Measurements from ENCODE around the gene SPATC1L.

The SPATC1L gene

GRCh38 chr21:46158666-46159300 is 25.5 kb downstream of the SPATC1L start (continued):
- TF ChIP-seq RARB (CRISPR knock-in tag; IDR thresholded peaks at IDR 0.05), result no peak
- TF ChIP-seq CSDC2 (CRISPR knock-in tag; IDR thresholded peaks at IDR 0.05), result no peak
- no peak for TF ChIP-seq GLIS3 (CRISPR knock-in tag; IDR thresholded peaks at IDR 0.05)
- TF ChIP-seq, protein P1, sequence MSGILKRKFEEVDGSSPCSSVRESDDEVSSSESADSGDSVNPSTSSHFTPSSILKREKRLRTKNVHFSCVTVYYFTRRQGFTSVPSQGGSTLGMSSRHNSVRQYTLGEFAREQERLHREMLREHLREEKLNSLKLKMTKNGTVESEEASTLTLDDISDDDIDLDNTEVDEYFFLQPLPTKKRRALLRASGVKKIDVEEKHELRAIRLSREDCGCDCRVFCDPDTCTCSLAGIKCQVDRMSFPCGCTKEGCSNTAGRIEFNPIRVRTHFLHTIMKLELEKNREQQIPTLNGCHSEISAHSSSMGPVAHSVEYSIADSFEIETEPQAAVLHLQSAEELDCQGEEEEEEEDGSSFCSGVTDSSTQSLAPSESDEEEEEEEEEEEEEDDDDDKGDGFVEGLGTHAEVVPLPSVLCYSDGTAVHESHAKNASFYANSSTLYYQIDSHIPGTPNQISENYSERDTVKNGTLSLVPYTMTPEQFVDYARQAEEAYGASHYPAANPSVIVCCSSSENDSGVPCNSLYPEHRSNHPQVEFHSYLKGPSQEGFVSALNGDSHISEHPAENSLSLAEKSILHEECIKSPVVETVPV (CRISPR knock-in tag; IDR thresholded peaks at IDR 0.05), result no peak
- no peak for TF ChIP-seq OSR1 (CRISPR knock-in tag; IDR thresholded peaks at IDR 0.05)

DNA sequence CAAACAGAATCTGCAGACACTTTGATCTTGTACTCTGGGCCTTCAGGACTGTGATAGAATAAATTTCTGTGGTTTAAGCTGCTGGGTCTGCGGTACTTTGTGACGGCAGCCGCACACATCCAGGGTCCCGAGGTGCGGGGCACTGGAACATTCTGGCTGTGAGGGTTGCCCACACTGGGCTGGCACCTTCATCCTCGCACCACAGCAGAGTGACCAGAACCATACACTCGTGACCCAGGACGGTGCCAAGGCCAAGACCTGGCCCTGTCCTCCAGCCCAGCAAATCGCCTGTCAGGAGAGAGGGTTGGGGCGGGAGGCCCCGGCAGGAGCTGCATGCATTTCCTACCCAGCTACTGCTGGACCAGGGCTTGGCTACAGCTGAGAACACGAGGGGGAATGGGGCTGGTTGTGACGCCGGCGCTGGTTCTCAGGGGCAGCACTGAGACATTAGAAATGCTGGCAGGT is 26.2 kb downstream of the SPATC1L start:
- ATAC-seq, result no peak
- TF ChIP-seq CREB5 (CRISPR knock-in tag; IDR thresholded peaks at IDR 0.05; ENCODE audit: low read depth) (no peak), TOX (CRISPR knock-in tag; IDR thresholded peaks at IDR 0.05; ENCODE audit: borderline replicate concordance) (no peak), RARB (CRISPR knock-in tag; IDR thresholded peaks at IDR 0.05) (no peak), TSHZ2 (CRISPR knock-in tag; IDR thresholded peaks at IDR 0.05) (no peak), ZNF8 (CRISPR knock-in tag; IDR thresholded peaks at IDR 0.05) (no peak), ZFP30 (CRISPR knock-in tag; IDR thresholded peaks at IDR 0.05) (no peak), PPARA (CRISPR knock-in tag; IDR thresholded peaks at IDR 0.05; ENCODE audit: borderline replicate concordance) (no peak), SNAI2 (CRISPR knock-in tag; IDR thresholded peaks at IDR 0.05) (no peak), ZNF70 (CRISPR knock-in tag; IDR thresholded peaks at IDR 0.05) (no peak), GLIS3 (CRISPR knock-in tag; IDR thresholded peaks at IDR 0.05) (no peak), ZC3H10 (CRISPR knock-in tag; IDR thresholded peaks at IDR 0.05) (no peak), TCF4 (CRISPR knock-in tag; IDR thresholded peaks at IDR 0.05; ENCODE audit: borderline replicate concordance) (no peak), ZFP3 (CRISPR knock-in tag; IDR thresholded peaks at IDR 0.05) (no peak), ARNTL (CRISPR knock-in tag; IDR thresholded peaks at IDR 0.05; ENCODE audit: borderline replicate concordance, low read depth) (no peak), ISL1 (CRISPR knock-in tag; IDR thresholded peaks at IDR 0.05) (no peak), ZNF565 (CRISPR knock-in tag; conservative IDR thresholded peaks at IDR 0.05; ENCODE audit: low read depth) (no peak), BACH2 (CRISPR knock-in tag; IDR thresholded peaks at IDR 0.05; ENCODE audit: borderline replicate concordance) (no peak)
- TF ChIP-seq, protein P1 (CRISPR knock-in tag; IDR thresholded peaks at IDR 0.05), result no peak
- TF ChIP-seq, protein P2, sequence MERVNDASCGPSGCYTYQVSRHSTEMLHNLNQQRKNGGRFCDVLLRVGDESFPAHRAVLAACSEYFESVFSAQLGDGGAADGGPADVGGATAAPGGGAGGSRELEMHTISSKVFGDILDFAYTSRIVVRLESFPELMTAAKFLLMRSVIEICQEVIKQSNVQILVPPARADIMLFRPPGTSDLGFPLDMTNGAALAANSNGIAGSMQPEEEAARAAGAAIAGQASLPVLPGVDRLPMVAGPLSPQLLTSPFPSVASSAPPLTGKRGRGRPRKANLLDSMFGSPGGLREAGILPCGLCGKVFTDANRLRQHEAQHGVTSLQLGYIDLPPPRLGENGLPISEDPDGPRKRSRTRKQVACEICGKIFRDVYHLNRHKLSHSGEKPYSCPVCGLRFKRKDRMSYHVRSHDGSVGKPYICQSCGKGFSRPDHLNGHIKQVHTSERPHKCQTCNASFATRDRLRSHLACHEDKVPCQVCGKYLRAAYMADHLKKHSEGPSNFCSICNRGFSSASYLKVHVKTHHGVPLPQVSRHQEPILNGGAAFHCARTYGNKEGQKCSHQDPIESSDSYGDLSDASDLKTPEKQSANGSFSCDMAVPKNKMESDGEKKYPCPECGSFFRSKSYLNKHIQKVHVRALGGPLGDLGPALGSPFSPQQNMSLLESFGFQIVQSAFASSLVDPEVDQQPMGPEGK (CRISPR knock-in tag; IDR thresholded peaks at IDR 0.05; ENCODE audit: borderline replicate concordance), result no peak

DNA sequence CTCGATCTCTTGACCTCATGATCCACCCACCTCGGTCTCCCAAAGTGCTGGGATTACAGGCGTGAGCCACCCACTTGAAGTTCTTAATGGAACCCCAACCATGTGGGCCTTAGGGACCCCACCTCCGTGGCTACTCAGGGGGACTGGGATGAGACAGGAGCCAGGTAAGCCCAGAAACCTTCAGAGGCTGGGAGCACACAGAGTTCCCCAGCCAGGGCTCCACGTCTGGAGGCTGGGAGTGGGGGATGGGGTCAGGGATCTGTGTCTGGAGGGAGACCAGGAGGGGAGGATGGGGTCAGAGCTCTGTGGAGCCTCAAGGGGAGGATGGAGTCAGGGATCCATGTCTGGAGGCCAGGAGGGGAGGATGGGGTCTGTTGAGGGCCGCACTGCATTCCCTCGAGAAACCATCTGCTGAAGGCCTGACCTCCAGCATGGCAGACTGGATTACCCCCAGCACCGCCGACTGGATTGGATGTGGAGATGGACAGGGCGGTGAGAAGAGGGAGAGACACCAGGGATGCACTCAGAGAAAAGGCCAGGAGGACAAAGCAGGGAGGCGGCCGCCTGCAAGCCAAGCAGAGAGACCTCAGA is 26.8 kb downstream of the SPATC1L start:
- no peak for ATAC-seq
- TF ChIP-seq BACH2 (CRISPR knock-in tag; IDR thresholded peaks at IDR 0.05; ENCODE audit: borderline replicate concordance) (no peak), ZFP30 (CRISPR knock-in tag; IDR thresholded peaks at IDR 0.05) (no peak), RARB (CRISPR knock-in tag; IDR thresholded peaks at IDR 0.05) (no peak), SNAI2 (CRISPR knock-in tag; IDR thresholded peaks at IDR 0.05) (no peak), GLIS3 (CRISPR knock-in tag; IDR thresholded peaks at IDR 0.05) (no peak), ZNF70 (CRISPR knock-in tag; IDR thresholded peaks at IDR 0.05) (no peak), CSDC2 (CRISPR knock-in tag; IDR thresholded peaks at IDR 0.05) (no peak)
- TF ChIP-seq, protein P3, sequence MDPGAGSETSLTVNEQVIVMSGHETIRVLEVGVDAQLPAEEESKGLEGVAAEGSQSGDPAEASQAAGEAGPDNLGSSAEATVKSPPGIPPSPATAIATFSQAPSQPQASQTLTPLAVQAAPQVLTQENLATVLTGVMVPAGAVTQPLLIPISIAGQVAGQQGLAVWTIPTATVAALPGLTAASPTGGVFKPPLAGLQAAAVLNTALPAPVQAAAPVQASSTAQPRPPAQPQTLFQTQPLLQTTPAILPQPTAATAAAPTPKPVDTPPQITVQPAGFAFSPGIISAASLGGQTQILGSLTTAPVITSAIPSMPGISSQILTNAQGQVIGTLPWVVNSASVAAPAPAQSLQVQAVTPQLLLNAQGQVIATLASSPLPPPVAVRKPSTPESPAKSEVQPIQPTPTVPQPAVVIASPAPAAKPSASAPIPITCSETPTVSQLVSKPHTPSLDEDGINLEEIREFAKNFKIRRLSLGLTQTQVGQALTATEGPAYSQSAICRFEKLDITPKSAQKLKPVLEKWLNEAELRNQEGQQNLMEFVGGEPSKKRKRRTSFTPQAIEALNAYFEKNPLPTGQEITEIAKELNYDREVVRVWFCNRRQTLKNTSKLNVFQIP (CRISPR knock-in tag; IDR thresholded peaks at IDR 0.05; ENCODE audit: borderline replicate concordance, low read depth), result no peak
- TF ChIP-seq, protein P1 (CRISPR knock-in tag; IDR thresholded peaks at IDR 0.05), result no peak
- TF ChIP-seq, protein P2 (CRISPR knock-in tag; IDR thresholded peaks at IDR 0.05; ENCODE audit: borderline replicate concordance), result no peak
